ENCODE measurements around the gene NFATC1.

DNA sequence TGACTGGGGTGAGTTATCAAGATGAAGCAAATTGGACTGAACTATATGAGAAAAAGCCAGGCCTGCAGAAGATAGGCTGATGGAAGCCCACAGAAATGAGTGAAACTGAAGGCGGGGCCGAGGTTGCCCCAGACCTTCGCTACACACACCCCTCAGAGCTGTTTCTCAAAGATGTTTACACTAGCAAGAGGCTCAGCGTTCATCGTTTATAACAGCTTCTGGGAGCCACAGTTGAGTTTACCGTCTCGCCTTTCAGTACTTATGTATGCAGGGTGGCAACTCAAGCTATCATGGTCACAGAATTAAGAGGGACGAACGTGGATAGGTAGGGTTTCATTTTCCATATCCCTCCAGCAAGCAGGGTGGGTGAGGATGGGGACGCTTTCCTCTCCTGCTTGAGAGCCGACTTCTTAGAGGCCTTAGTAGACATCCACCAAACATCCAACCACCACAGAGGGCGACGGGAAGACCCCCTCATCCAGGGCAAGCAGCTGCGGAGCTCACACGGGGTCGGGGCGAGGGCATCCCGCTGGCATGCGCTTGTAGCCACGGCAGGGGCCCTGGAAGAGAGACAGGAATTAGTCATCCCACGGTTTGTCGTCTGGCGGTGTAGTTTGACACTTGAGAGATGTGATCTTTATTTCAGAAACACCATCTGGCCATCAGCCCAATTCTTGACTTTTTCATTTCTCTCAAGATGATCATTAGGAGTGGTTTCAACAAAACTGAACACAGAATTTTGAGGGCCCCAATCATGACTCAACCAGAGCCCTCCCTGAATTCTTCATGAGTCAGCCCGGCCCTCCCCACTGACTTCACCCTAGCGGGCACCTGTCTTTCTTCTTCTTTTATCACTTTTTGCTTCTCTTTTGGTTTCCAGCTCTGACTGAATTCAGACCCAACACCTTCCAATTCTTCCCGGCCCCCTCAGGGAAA is 174.8 kb downstream of the NFATC1 start:
- TF ChIP-seq EZH2 (IDR thresholded peaks at IDR 0.05; ENCODE audit: borderline replicate concordance, low read depth, low read length, severe bottlenecking): no peak
- TF ChIP-seq, protein P1, sequence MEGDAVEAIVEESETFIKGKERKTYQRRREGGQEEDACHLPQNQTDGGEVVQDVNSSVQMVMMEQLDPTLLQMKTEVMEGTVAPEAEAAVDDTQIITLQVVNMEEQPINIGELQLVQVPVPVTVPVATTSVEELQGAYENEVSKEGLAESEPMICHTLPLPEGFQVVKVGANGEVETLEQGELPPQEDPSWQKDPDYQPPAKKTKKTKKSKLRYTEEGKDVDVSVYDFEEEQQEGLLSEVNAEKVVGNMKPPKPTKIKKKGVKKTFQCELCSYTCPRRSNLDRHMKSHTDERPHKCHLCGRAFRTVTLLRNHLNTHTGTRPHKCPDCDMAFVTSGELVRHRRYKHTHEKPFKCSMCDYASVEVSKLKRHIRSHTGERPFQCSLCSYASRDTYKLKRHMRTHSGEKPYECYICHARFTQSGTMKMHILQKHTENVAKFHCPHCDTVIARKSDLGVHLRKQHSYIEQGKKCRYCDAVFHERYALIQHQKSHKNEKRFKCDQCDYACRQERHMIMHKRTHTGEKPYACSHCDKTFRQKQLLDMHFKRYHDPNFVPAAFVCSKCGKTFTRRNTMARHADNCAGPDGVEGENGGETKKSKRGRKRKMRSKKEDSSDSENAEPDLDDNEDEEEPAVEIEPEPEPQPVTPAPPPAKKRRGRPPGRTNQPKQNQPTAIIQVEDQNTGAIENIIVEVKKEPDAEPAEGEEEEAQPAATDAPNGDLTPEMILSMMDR (IDR thresholded peaks at IDR 0.05; ENCODE audit: borderline replicate concordance, extremely low read depth, low read length, poor library complexity, severe bottlenecking): no peak

Data from DND-41 (cell line).